Stimulated activated effector memory CD8-positive, alpha-beta T cell treated with anti-CD3 and anti-CD28 coated beads, Interleukin-12 subunit alpha, Interleukin-12 subunit beta, amount 100 ng/mL, for 72 hours (primary cell): Measurements from ENCODE around the gene KIF5C.

Source experiments
- ATAC-seq: fragments of 150-1000 bp; cut with Tn5 transposase; 2 replicates; pipeline ENCODE4 v1.10.0; 2021
- DNase-seq, 2 donors: peaks; one replicate each; pipeline ENCODE4 v3.0.0; 2021 to 2022; ENCODE audit warnings: low spot score in 2 of 2
- H3K27ac Mint-ChIP-seq: one replicate; pipeline ENCODE4 v1.8.0; 2022; ENCODE audit warnings: mild to moderate bottlenecking, mixed read lengths
- H3K36me3 Mint-ChIP-seq: one replicate; pipeline ENCODE4 v1.8.0; 2022; ENCODE audit warnings: mild to moderate bottlenecking, mixed read lengths
- H3K4me1 Mint-ChIP-seq: one replicate; pipeline ENCODE4 v1.8.0; 2022; ENCODE audit warnings: mixed read lengths
- H3K4me3 Mint-ChIP-seq: one replicate; pipeline ENCODE4 v1.8.0; 2022; ENCODE audit warnings: mild to moderate bottlenecking, mixed read lengths
- H3K9me3 Mint-ChIP-seq: one replicate; pipeline ENCODE4 v1.8.0; 2022; ENCODE audit warnings: mixed read lengths

The KIF5C gene

GRCh38 chr2:149034406-149034805, 159.4 kb downstream of the KIF5C start:
- no peaks in the 10 kb centered on the region for H3K9me3 Mint-ChIP-seq
- H3K4me3 Mint-ChIP-seq: no peak overlapping the region
- no peaks in the 10 kb centered on the region for H3K36me3 Mint-ChIP-seq
- peaks cover 6% of the 10 kb centered on the region for H3K4me1 Mint-ChIP-seq
- no peak for ATAC-seq
- H3K27ac Mint-ChIP-seq: no peak overlapping the region
- DNase-seq: no peak

- DNase-seq (no peak), ATAC-seq (peak; percentile 8)
- no peak overlapping the region for H3K27ac Mint-ChIP-seq
- H3K9me3 Mint-ChIP-seq: no peaks in the 10 kb centered on the region
- H3K4me1 Mint-ChIP-seq: peaks cover 6% of the 10 kb centered on the region
- H3K4me3 Mint-ChIP-seq: no peak overlapping the region
- H3K36me3 Mint-ChIP-seq: no peaks in the 10 kb centered on the region
Measured at GRCh38 chr2:149036507-149037293, 161.7 kb downstream of the KIF5C start.

GRCh38 chr2:149037851-149038250, 162.8 kb downstream of the KIF5C start:
- peak overlapping the region; percentile 30 for H3K4me3 Mint-ChIP-seq
- H3K36me3 Mint-ChIP-seq: no peaks in the 10 kb centered on the region
- H3K9me3 Mint-ChIP-seq: no peaks in the 10 kb centered on the region
- no peaks in the 10 kb centered on the region for H3K4me1 Mint-ChIP-seq
- ATAC-seq (no peak), DNase-seq (no peak)
- H3K27ac Mint-ChIP-seq: no peak overlapping the region

GRCh38 chr2:149038442-149039212, 163.6 kb downstream of the KIF5C start, which contains the start of gene LYPD6B:
LYPD6B (plus strand) TSS chr2:149038699; CDS start chr2:149130949, 92,250 bp downstream.
- H3K4me3 Mint-ChIP-seq: peak within 1 kb of the TSS; percentile 30
- DNase-seq (no peak), ATAC-seq (peak; percentile 43)
- H3K9me3 Mint-ChIP-seq: no peaks in the 10 kb centered on the region
- no peak within 1 kb of the TSS for H3K27ac Mint-ChIP-seq
- no peaks in the 10 kb centered on the region for H3K4me1 Mint-ChIP-seq
- H3K36me3 Mint-ChIP-seq: no peaks in the 10 kb centered on the region

GRCh38 chr2:149039213-149039724, 164.2 kb downstream of the KIF5C start:
- Mint-ChIP-seq H3K36me3 (no peaks in the 10 kb centered on the region), H3K27ac (no peak overlapping the region), H3K4me1 (no peaks in the 10 kb centered on the region), H3K9me3 (no peaks in the 10 kb centered on the region), H3K4me3 (no peak overlapping the region)
- DNase-seq (no peak), ATAC-seq (no peak)

GRCh38 chr2:149040451-149040850, 165.4 kb downstream of the KIF5C start:
- Mint-ChIP-seq H3K36me3 (no peaks in the 10 kb centered on the region), H3K4me1 (no peaks in the 10 kb centered on the region), H3K4me3 (no peak overlapping the region), H3K9me3 (peaks cover 3% of the 10 kb centered on the region), H3K27ac (no peak overlapping the region)
- peak; percentile 49 for ATAC-seq
- peak; percentile 38 to 69 for DNase-seq

GRCh38 chr2:149041482-149041881, 166.5 kb downstream of the KIF5C start:
- no peaks in the 10 kb centered on the region for H3K4me1 Mint-ChIP-seq
- no peak overlapping the region for H3K27ac Mint-ChIP-seq
- ATAC-seq: no peak
- H3K4me3 Mint-ChIP-seq: no peak overlapping the region
- no peaks in the 10 kb centered on the region for H3K36me3 Mint-ChIP-seq
- H3K9me3 Mint-ChIP-seq: peaks cover 5% of the 10 kb centered on the region
- no peak for DNase-seq

GRCh38 chr2:149042881-149043280, 167.9 kb downstream of the KIF5C start:
- ATAC-seq (no peak), DNase-seq (no peak)
- no peak overlapping the region for H3K4me3 Mint-ChIP-seq
- H3K4me1 Mint-ChIP-seq: no peaks in the 10 kb centered on the region
- H3K36me3 Mint-ChIP-seq: no peaks in the 10 kb centered on the region
- peaks cover 13% of the 10 kb centered on the region for H3K9me3 Mint-ChIP-seq
- H3K27ac Mint-ChIP-seq: no peak overlapping the region

- Mint-ChIP-seq H3K27ac (no peak overlapping the region), H3K4me3 (no peak overlapping the region), H3K4me1 (no peaks in the 10 kb centered on the region), H3K9me3 (peaks cover 19% of the 10 kb centered on the region), H3K36me3 (no peaks in the 10 kb centered on the region)
- ATAC-seq (no peak), DNase-seq (no peak)
Measured at GRCh38 chr2:149044500-149044899, 169.5 kb downstream of the KIF5C start.

- H3K27ac Mint-ChIP-seq: no peak overlapping the region
- DNase-seq (no peak), ATAC-seq (no peak)
- no peak overlapping the region for H3K4me3 Mint-ChIP-seq
- H3K9me3 Mint-ChIP-seq: peaks cover 19% of the 10 kb centered on the region
- no peaks in the 10 kb centered on the region for H3K36me3 Mint-ChIP-seq
- H3K4me1 Mint-ChIP-seq: no peaks in the 10 kb centered on the region
Measured at GRCh38 chr2:149047118-149047517, 172.1 kb downstream of the KIF5C start.

- Mint-ChIP-seq H3K4me3 (no peak overlapping the region), H3K27ac (no peak overlapping the region), H3K9me3 (peaks cover 19% of the 10 kb centered on the region), H3K4me1 (no peaks in the 10 kb centered on the region), H3K36me3 (no peaks in the 10 kb centered on the region)
- DNase-seq (no peak), ATAC-seq (peak; percentile 63)
Measured at GRCh38 chr2:149049142-149049541, 174.1 kb downstream of the KIF5C start.

- Mint-ChIP-seq H3K36me3 (no peaks in the 10 kb centered on the region), H3K27ac (no peak overlapping the region), H3K4me1 (no peaks in the 10 kb centered on the region), H3K4me3 (no peak overlapping the region), H3K9me3 (peaks cover 18% of the 10 kb centered on the region)
- no peak for DNase-seq
- peak; percentile 89 for ATAC-seq
Measured at GRCh38 chr2:149050188-149050587, 175.2 kb downstream of the KIF5C start.

GRCh38 chr2:149055751-149056150, 180.7 kb downstream of the KIF5C start:
- Mint-ChIP-seq H3K4me3 (no peak overlapping the region), H3K27ac (no peak overlapping the region), H3K36me3 (no peaks in the 10 kb centered on the region), H3K4me1 (no peaks in the 10 kb centered on the region), H3K9me3 (no peaks in the 10 kb centered on the region)
- no peak for DNase-seq
- ATAC-seq: no peak

GRCh38 chr2:149056541-149057255, 181.7 kb downstream of the KIF5C start:
- Mint-ChIP-seq H3K36me3 (no peaks in the 10 kb centered on the region), H3K9me3 (no peaks in the 10 kb centered on the region), H3K4me3 (no peak overlapping the region), H3K27ac (no peak overlapping the region), H3K4me1 (no peaks in the 10 kb centered on the region)
- no peak for ATAC-seq
- DNase-seq: no peak

- DNase-seq (no peak), ATAC-seq (no peak)
- H3K4me3 Mint-ChIP-seq: no peak overlapping the region
- H3K9me3 Mint-ChIP-seq: no peaks in the 10 kb centered on the region
- no peaks in the 10 kb centered on the region for H3K36me3 Mint-ChIP-seq
- H3K4me1 Mint-ChIP-seq: no peaks in the 10 kb centered on the region
- no peak overlapping the region for H3K27ac Mint-ChIP-seq
Measured at GRCh38 chr2:149057401-149057800, 182.4 kb downstream of the KIF5C start.
